ENCODE measurements around the gene AFAP1. TPM values are rescaled to one million over a fixed set of nuclear protein-coding genes. Genes with fewer than 3 reads are reported as not detected.

Gene AFAP1
- total RNA-seq, 2 donors from 2014 or later = 32.1 to 40.1 TPM

DNA sequence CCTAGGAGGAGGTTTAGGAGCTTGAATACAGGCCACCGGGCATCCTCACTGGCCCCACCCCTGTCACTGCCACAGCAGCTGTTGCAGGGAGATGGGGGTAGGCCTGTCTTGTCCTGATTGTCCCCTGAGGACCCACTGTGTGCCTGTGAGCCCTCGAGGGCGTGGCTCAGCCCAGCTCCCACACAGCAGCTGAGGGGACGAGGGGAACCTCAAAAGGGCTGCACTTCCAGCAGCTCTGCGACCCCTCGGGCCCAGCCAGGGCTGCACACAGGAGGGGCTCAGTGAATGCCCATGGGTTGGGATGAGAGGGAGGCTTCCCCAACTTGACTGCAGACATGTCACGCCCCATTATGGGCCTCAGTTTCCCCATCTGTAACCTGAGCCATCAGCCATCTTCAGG, 225.9 kb downstream of the AFAP1 start:
- no peaks in the 10 kb centered on the region for H3K9me3 ChIP-seq
- TF ChIP-seq, protein P1, sequence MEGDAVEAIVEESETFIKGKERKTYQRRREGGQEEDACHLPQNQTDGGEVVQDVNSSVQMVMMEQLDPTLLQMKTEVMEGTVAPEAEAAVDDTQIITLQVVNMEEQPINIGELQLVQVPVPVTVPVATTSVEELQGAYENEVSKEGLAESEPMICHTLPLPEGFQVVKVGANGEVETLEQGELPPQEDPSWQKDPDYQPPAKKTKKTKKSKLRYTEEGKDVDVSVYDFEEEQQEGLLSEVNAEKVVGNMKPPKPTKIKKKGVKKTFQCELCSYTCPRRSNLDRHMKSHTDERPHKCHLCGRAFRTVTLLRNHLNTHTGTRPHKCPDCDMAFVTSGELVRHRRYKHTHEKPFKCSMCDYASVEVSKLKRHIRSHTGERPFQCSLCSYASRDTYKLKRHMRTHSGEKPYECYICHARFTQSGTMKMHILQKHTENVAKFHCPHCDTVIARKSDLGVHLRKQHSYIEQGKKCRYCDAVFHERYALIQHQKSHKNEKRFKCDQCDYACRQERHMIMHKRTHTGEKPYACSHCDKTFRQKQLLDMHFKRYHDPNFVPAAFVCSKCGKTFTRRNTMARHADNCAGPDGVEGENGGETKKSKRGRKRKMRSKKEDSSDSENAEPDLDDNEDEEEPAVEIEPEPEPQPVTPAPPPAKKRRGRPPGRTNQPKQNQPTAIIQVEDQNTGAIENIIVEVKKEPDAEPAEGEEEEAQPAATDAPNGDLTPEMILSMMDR (IDR thresholded peaks at IDR 0.05) = no peak
- no peaks in the 10 kb centered on the region for H3K36me3 ChIP-seq
- no peaks in the 10 kb centered on the region for H3K4me1 ChIP-seq (ENCODE audit: control insufficient read depth in 1 of 2, low read depth in 2 of 2)
- no peaks in the 10 kb centered on the region for H3K27me3 ChIP-seq (replicated peaks; ENCODE audit: insufficient read depth)
- no peak overlapping the region for H3K4me3 ChIP-seq
- DNase-seq (ENCODE audit: low spot score) = no peak
- ATAC-seq (ENCODE audit: insufficient number of reproducible peaks, low FRiP score, low read depth) = no peak
- no peak overlapping the region for H3K27ac ChIP-seq

DNA sequence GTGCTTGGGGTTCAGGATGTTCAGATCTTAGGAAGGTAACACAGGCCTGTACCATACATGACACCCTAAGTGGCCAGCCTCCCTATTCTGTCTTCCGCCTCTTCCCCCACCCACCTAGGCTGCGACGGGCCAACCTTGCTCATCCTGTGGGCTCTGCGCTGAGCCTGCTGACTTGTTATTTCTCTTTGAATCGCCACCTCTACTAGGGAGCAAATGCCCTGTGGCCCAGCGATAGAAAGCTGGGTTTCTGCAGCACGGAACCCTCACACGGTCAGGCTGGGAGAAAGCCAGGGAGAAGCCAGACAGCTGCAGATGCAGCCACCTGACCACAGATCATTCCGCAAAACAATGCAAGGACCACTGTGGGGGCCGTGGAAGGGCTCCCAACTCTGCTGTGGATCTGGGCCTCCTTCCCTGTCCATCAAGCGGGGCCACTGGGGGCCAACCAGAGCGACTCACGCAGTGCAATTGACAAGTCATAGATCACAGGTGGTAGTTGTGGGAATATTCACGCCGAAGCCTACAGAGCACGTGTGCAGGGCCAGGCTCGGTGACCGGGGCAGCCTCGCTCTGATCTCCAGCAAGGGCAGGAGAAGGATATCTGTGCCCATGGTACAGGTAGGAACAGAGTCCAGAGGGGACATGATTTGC, 227.5 kb downstream of the AFAP1 start:
- Histone ChIP-seq H3K27ac (no peak overlapping the region), H3K9me3 (no peaks in the 10 kb centered on the region), H3K27me3 (replicated peaks; ENCODE audit: insufficient read depth) (no peaks in the 10 kb centered on the region), H3K4me3 (no peak overlapping the region), H3K4me1 (ENCODE audit: control insufficient read depth in 1 of 2, low read depth in 2 of 2) (no peaks in the 10 kb centered on the region), H3K36me3 (no peaks in the 10 kb centered on the region)
- ATAC-seq (ENCODE audit: insufficient number of reproducible peaks, low FRiP score, low read depth) = no peak
- TF ChIP-seq, protein P1 (IDR thresholded peaks at IDR 0.05) = no peak
- DNase-seq (ENCODE audit: low spot score) = no peak

DNA sequence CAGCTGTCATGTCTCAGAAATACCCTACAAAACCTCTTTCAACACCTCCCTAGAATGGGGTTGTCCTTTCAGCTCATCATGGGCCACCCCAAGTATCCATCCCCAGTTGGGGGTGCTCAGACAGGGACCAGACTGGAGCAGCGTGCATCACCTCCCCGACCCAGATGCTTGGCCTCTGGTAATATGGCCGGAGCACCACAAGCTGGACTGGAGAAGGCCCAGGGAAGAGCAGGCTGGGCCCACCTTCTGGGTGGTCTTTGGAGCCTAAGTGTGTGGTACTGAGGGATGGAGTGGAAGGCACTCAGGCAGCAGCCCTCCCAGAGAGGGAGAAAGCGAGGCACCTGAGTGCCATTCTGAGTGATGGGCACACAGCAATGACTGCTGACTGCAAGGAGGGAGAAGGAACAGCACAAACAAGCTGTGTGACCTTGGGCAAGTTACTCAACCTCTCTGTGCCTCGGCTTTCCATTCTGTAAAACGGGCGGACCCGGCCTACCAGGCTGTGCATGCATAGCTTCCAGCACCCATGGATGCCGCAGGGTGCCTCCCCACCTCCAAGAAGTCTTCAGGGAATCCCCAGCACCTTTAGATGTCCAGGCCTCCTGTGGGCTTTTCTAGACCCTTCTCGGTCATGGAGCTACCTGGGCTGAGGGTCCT, 228.2 kb downstream of the AFAP1 start:
- Histone ChIP-seq H3K4me1 (ENCODE audit: control insufficient read depth in 1 of 2, low read depth in 2 of 2) (no peaks in the 10 kb centered on the region), H3K4me3 (no peak overlapping the region), H3K9me3 (no peaks in the 10 kb centered on the region), H3K27me3 (replicated peaks; ENCODE audit: insufficient read depth) (no peaks in the 10 kb centered on the region), H3K27ac (no peak overlapping the region), H3K36me3 (no peaks in the 10 kb centered on the region)
- DNase-seq (ENCODE audit: low spot score) (no peak), ATAC-seq (ENCODE audit: insufficient number of reproducible peaks, low FRiP score, low read depth) (no peak)
- TF ChIP-seq, protein P1 (IDR thresholded peaks at IDR 0.05) = no peak

DNA sequence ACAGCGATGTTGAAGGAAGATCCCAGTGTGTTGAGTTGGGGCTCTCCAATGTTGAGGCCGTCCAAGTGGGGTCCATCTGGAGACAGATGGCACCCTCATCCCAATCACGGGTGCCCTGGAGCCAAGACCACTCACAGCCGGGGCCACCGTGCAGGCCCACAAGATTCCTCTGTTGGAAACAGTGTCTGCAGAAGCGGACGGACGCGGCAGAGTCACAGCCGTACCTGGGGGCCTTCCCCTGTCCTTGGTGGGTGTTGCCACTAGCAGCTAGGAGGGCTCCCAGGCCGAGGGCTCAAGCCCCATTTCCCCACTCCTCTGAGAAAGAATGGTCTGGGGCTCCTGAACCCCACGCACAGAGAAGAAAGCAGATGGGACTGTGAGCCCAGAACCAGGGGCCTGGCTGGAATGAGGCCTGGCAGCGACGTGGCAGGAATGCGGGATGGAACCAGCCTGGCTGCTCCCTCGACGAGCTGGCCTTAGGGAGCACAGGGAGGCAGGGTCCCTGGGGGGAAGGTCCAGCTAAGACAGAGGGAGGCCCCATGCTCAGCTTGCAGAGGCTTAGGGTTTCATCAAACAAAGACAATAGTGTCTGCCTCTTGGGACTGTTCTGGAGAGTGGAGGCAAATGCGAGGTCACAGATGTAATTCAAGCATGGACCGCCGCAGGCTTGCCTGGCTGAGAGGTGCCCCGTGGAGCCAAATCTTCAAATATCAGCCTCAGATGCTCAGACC, 228.9 kb downstream of the AFAP1 start:
- no peak overlapping the region for H3K27ac ChIP-seq
- H3K4me1 ChIP-seq (ENCODE audit: control insufficient read depth in 1 of 2, low read depth in 2 of 2) = no peaks in the 10 kb centered on the region
- H3K9me3 ChIP-seq = no peaks in the 10 kb centered on the region
- DNase-seq (ENCODE audit: low spot score) = no peak
- H3K27me3 ChIP-seq (replicated peaks; ENCODE audit: insufficient read depth) = no peaks in the 10 kb centered on the region
- no peak overlapping the region for H3K4me3 ChIP-seq
- TF ChIP-seq, protein P1 (IDR thresholded peaks at IDR 0.05) = no peak
- H3K36me3 ChIP-seq = no peaks in the 10 kb centered on the region
- no peak for ATAC-seq (ENCODE audit: insufficient number of reproducible peaks, low FRiP score, low read depth)

DNA sequence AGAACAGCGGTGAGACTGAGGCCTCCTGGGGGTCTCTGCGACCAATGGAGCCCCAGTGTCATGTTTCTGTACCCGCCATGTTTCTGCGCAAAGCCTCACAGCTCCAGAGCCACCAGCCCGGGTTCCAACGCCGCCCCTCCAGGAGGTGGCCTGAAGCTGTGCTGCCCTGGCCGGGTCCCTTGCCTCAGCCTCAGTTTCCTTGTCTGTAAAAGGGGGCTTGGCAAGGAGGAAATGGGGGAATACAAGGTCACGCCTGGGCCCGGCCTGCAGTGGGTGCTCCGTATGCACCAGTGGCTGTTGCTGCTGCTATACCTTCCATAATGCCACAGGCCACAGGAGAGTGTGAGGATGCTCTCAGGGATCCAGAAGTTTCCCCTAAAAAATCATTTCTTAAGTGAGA, 229.5 kb downstream of the AFAP1 start:
- TF ChIP-seq, protein P1 (IDR thresholded peaks at IDR 0.05) = no peak
- H3K36me3 ChIP-seq = no peaks in the 10 kb centered on the region
- DNase-seq (ENCODE audit: low spot score) (no peak), ATAC-seq (ENCODE audit: insufficient number of reproducible peaks, low FRiP score, low read depth) (no peak)
- no peaks in the 10 kb centered on the region for H3K4me1 ChIP-seq (ENCODE audit: control insufficient read depth in 1 of 2, low read depth in 2 of 2)
- no peaks in the 10 kb centered on the region for H3K9me3 ChIP-seq
- no peak overlapping the region for H3K27ac ChIP-seq
- H3K4me3 ChIP-seq = no peak overlapping the region
- no peaks in the 10 kb centered on the region for H3K27me3 ChIP-seq (replicated peaks; ENCODE audit: insufficient read depth)

Data from thoracic aorta (tissue), 2 donors.